Fibroblast of skin of right quadriceps (primary cell): ENCODE measurements around the gene CLCN6.

Experiments used
- DNase-seq: peaks from one replicate; pipeline ENCODE4 v3.0.0-alpha.2; 2013

CLCN6 gene

GRCh38 chr1:11805422-11806306, at the start of gene CLCN6, which contains the start of gene MTHFR:
Gene CLCN6, plus strand, starts transcription at chr1:11806191. Its CDS starts 72 bp downstream, at chr1:11806263.
Gene MTHFR, minus strand, starts transcription at chr1:11805964. Its CDS starts 2,848 bp downstream, at chr1:11803116.
- peak; percentile 99 for DNase-seq

GRCh38 chr1:11757047-11757446, 48.9 kb upstream of the CLCN6 start:
- DNase-seq: no peak

- no peak for DNase-seq
Observed at GRCh38 chr1:11759791-11760190, 46.2 kb upstream of the CLCN6 start.

- DNase-seq: no peak
Observed at GRCh38 chr1:11761285-11761684, 44.7 kb upstream of the CLCN6 start.

- DNase-seq: no peak
Observed at GRCh38 chr1:11761988-11762406, 44.0 kb upstream of the CLCN6 start, which contains the start of gene C1orf167. Gene C1orf167, plus strand, starts transcription at chr1:11762193. Its CDS starts 2,208 bp downstream, at chr1:11764401.

GRCh38 chr1:11764115-11764514, 41.9 kb upstream of the CLCN6 start:
- DNase-seq: no peak

- no peak for DNase-seq
Observed at GRCh38 chr1:11764519-11764918, 41.5 kb upstream of the CLCN6 start.

- no peak for DNase-seq
Observed at GRCh38 chr1:11765661-11766428, 40.1 kb upstream of the CLCN6 start.

GRCh38 chr1:11766429-11766776, 39.6 kb upstream of the CLCN6 start:
- no peak for DNase-seq

- no peak for DNase-seq
Observed at GRCh38 chr1:11767922-11768704, 37.9 kb upstream of the CLCN6 start.

GRCh38 chr1:11768821-11769220, 37.2 kb upstream of the CLCN6 start:
- no peak for DNase-seq

- DNase-seq: no peak
Observed at GRCh38 chr1:11769274-11769673, 36.7 kb upstream of the CLCN6 start.

- peak; percentile 16 for DNase-seq
Observed at GRCh38 chr1:11770011-11770410, 36.0 kb upstream of the CLCN6 start.

- no peak for DNase-seq
Observed at GRCh38 chr1:11771481-11772043, 34.4 kb upstream of the CLCN6 start.

GRCh38 chr1:11772458-11772857, 33.5 kb upstream of the CLCN6 start:
- no peak for DNase-seq

- no peak for DNase-seq
Observed at GRCh38 chr1:11774753-11775152, 31.2 kb upstream of the CLCN6 start.

- no peak for DNase-seq
Observed at GRCh38 chr1:11777658-11778322, 28.2 kb upstream of the CLCN6 start.

GRCh38 chr1:11778336-11778735, 27.7 kb upstream of the CLCN6 start:
- DNase-seq: no peak

- no peak for DNase-seq
Observed at GRCh38 chr1:11778844-11779623, 27.0 kb upstream of the CLCN6 start.

- DNase-seq: no peak
Observed at GRCh38 chr1:11779715-11780379, 26.1 kb upstream of the CLCN6 start.
